DMS153 treated with DMSO at 0.1 percent for 48 hours (cell line): ENCODE measurements around the gene RNF222.
"Not testable (repeated sequence)": the region's sequence is repeated elsewhere in the genome, so short reads cannot be mapped to it uniquely, and the experiment has no call there.

Experiments used
- DNase-seq: peaks from one replicate; lab custom pipeline; 2025; ENCODE audit not compliant: unreplicated experiment; lab: John Stamatoyannopoulos, UW

Gene RNF222

DNA sequence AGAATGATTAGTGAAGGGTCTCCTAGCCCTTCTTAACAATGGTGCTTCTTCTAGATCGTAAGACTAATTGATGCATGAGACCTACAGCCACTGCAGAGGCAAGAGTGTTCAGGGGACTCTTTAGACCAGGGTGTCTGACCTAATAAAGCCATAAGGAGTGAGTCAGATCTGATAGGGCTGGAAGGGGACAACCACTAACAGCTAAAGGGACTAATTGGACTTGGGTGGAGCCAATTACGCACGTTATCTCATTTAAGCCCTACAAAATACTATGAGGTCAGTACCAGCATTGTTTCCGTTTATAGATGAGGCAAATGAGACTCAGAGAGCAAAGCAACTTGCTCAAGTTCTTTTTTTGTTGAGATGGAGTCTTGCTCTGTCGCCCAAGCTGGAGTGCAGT is 14.5 kb upstream of the RNF222 start:
- no peak for DNase-seq

DNA sequence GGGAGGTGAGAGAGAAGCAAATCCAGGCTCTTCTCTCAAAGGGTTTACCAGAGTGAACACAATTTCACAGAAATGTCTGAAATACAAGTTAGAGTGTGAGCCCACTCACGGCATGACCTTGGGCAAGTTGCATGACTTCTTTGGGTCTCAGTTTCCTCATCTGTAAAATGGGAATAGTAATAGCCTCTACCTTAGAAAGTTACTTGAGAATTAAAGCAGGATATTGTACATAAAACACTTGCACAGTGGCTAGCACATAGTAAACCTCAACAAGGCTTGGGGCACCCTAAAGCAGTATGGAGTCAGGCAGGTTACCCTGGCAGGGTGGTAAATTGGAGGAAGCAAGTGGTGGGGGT is 13.2 kb upstream of the RNF222 start:
- DNase-seq, result no peak

DNA sequence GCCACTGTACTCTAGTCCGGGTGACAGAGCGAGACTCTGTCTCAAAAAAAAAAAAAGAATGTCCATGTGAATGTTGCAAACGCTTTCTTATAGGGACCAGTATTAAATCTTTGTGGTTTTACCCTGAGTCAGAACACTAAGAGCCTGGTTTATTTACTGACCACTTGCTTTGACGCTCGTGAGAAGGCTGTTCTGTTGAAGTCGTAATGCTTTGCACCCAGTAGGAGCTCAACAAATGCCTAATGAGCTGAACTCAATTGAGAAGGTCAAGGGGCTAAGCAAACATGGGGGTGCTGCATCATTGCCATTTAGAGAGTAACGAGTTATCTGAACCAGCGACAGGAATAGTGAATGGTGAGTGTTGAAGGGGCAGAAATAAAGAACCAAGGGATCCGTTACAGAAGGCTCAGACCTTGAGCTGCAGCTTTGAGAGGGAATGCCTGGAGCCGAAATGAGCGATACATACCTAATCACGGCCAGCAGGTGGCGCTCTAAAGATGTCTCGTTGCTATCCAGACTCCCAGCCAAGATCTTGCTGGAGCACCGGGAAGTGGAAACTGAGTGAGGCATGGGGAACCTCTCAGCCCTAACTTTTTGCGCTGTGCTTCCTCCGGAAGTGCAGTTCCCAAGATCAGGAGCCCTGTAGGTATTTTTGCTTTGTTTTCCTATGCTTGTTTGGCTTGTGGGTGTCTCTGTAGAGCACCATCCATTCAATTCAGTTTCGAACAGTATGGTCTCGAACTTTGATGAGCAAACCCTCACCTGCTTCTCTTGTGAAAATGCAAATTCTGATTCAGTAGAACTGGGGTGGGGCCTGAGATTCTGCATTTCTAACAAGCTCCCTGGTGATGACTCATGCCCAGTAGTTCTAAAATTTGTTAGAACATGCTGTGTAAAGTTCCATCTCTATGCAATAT is 12.6 kb upstream of the RNF222 start:
- peak; percentile 21 for DNase-seq

DNA sequence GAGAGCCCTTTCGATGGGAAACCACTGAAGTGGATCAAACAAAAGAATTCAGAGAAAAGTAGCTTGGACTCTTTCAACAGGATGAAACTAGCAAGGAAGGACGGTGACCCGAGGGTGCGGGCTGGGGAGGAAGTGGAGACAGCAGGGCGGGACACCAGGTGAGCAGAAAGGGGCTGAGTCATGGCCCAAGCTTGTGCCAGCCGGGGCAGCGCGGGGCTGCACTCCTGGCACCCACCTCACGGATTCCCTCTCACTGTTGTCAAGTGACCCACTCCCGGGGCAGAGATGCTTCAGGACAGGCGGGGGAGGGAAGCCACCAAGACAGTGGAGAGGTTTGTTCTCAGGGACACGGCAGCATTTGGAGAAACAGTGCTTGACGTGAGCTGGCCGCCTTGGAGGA is 10.7 kb upstream of the RNF222 start:
- no peak for DNase-seq

DNA sequence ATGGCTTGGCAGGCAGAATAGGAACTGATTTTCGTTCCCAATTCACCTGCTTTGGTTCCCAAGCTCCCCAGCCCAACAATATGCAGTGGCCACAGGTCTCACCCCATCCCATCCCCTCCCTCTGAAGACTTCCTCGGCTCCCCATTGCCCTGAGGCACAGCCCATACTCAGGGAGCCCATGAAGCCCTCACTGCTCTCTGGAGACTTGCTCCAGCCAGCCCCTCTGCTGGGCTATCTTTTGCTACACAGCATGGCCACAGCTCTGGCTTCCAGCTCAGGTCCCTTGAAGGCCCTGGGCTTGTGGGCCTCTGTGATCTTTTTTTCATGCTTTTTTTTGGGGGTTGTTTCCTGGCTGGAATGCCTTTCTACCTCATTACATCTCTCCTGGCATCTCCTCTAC is 8.5 kb upstream of the RNF222 start:
- no peak for DNase-seq

DNA sequence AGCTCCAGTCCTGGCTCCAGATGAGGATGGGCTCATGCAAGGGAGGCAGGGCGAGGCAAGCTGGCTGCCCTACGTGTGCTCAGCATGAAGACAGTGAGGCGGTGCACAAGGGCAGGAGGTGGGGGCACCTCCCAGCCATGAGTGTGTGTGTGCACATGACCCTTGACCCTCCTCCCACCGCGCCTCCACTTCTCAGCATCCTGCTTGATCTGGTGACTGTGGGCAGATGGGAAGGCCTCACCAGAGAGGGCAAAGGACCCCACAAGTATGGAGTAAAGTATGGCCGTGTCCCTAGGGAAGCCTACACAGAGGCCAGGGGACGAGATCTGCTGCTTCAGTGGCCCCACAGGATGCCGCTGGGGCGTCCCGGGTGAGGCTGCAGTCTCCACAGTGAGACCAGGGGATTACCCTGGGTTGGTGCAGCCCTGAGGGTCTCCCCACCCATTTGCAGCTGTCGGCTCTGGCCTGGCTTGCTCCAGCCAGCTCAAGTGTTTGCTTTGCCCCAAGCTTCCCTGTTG is 7.9 kb upstream of the RNF222 start:
- DNase-seq, result no peak

DNA sequence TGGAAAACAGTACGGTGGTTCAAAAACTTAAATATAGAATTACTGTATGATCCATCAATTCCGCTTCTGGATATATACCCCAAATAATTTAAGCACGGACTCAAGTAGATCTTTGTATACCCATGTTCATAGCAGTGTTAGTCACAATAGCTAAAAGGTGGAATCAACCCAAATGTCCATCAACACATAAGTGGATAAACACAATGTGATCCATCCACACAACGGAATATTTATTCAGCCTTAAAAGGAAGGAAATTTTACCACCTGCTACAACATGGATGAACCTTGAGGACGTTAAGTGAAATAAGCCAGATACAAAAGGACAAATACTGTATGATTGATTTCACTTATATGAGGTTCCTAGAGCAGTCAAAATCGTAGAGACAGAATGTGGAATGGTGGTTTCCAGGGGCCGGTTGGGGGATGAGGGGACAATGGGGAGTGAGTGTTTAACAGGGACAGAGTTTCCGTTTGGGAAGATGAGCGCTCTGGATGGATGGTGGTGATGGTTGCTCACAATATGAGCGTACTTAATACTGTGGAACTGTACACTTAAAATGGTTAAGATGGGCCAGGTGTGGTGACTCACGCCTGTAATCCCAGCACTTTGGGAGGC is 5.4 kb upstream of the RNF222 start:
- no peak for DNase-seq

DNA sequence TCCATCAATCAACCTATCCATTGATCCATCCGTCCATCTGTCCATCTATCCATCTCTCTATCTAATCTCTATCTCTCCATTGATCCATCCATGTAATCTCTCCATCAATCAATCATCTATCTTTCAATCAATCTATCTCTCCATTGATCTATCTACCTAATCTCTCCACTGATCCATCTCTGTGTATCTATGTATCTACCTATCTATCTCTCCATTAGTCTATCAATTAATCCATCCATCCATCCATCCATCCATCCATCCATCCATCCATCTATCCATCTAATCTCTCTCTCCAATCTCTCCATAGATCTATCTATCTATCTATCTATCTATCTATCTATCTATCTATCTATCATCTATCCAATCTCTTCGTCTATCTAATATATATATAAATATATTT is 3.5 kb upstream of the RNF222 start:
- no peak for DNase-seq

DNA sequence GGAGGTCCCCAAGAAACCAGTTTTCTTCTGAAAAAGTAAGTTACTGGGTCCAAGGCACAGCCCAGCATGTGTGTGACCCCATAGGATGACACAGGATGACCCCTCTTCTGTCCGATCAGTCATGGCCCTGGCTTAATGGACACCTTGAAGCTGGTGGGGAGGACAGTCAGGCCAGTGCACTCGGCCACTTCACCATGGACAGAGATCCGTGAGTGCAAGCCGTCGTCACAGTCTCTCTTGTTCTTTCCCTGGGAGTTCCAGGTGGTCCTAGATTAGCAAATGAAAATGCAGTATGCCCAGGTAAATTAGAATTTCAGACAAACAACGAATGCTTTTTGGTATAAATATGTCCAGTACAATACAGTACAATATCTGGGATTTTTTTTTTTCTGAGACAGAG is 1.4 kb upstream of the RNF222 start:
- no peak for DNase-seq

DNA sequence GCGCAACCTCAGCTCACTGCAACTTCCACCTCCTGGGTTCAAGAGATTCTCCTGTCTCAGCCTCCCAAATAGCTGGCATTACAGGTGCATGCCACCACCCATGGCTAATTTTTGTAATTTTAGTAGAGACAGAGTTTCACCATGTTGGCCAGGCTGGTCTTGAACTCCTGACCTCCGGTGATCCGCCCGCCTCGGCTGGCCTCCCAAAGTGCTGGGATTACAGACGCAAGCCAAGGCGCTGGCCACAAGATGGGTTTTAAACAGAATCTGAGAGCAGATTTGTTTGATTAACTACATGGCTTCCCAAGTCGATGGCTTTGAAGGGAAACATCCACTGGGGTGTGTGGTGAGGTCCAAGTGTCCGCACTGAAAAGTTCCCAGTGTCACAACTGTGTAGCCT is 3.1 kb downstream of the RNF222 start:
- not testable (repeated sequence) for DNase-seq

DNA sequence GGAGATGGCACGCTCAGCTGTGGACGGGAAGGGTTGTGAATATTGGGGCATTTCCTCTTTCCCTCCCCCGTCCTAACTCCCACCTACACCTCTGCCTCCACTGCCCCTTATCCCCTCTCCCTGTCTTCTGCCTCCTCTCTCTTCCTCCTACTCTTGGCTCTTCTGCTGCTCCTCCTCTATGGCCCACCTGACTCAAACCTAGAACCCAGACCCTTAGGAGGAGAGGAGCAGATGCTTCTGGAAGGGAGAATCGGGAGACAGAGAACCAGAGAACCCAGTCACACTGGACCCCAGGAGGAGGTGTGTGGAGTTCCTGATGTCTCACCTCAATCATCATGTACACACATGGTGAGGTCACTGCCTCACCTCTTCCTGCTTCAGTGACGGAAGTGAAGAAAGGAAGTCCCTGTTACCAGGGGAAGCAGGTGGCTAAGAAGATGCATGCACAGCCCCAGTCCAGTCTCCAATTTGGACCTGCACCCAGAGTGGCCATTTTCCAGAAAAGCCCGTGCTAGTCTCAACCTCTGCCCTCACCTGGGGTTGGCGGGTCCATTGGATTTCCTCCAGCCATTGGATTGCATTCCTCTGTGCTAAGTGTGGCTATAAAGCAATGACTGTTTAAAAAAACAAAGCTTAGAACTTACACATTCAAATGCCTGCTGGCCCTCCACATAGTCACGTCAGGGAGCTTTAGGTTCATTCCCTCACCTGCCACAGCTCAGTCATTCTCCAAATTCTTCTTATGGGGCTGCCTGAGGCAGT is 4.0 kb downstream of the RNF222 start:
- no peak for DNase-seq

DNA sequence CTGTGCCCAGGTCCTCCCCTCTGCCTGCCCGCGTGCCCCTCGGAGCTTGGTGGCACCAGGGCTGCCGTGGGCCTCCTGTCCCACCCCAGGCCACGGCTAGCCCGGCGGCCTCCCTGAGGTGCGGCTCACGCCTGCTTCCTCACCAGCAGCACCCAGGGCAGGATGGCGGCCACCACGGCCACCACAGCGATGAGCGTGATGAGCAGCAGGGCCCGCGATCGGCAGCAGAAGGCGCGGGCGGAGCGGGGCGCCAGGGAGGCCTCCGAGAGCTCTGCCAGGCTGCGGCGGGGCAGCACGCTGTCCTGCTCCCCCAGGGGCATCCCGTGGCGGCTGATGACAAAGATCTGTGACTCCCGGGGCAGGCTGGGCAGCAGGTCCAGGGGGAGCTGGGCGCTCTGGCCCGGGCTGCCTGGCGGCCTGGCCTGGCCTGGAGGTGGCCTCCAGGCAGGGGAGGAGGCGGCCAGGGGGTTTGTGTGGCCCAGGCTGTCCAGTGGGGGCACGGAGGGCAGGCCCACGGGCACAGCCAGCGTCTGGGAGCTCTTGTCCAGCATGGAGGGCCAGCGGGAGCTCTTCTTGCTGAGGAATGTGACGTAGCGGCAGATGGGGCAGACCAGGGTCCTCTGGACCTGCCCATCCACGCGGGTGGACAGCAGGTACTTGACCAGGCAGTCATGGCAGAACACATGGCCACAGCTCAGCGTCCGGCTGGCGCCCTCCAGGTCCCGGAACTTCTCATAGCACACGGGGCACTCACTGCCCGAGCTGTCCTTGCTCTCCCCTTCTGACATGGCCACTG is 4.8 kb downstream of the RNF222 start:
- no peak for DNase-seq

DNA sequence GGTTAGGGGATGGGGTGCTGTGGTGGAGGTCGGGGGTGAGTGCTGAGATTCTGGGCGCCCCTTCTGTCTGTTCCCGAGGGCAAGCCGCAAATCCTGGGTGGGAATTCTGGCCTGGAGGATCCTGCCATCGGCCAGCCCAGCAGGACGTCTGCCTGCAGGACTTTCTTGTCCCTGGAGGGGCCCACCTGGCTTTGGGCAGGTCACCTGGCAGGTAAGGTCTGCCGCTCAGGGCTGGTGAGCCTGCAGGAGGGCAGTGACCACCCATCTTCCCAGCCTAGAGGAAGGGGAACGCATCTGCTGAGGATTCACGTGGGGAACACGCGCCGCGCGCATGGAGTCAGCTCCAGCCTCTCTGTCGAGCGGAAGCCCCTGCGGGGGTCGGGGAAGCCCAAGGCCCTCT is 5.4 kb downstream of the RNF222 start:
- no peak for DNase-seq

DNA sequence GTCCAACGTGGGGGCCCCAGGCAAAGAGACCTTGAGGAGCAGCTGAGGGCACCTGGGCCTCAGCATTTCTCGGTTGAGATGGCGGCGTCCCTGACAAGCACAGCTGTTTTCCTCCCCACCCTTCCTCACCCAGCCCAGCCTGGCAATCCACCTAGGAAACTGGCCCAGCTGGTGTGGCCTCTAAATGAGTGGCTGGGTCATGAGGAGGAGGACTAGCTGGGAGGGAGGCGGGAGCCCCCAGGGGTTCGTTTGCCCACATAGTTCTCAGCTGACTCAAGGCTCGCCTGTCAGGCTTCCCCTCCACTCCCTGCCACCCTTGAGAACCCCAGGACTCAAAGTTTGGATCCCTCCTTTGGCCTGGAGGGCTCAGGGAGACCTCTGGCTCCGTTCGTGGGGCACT is 5.9 kb downstream of the RNF222 start:
- no peak for DNase-seq

DNA sequence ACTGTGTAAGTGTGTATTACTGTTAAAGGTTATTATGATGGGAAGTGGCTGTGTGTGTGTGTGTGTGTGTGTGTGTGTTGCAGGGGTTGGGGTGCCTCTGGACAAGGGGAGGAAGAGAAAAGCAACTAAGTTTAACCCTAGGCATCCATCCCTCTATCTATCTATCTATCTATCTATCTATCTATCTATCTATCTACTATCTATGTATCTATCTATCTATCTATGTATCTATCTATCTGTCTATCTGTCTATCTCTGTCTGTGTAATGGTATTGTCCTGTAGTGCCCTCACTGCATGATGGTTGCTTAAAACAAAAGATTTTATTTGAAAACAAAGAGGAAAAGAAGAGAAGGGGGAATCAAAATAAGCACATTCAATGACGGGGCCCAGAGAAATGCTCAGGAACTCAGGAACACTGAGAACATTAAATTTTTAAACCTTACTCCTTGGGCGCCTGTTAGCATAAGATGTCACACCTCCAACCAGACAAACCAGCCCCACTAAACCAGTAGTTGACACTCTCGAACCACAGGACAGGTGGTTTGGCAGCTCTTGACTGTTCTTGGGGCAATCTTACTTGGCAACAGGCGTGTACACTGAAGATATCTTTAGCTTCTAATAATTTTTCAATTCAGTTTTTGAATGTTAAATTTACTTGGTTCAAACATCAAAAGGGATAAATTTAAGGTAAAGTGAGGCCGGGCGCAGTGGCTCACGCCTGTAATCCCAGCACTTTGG is 9.5 kb downstream of the RNF222 start:
- DNase-seq, result no peak

DNA sequence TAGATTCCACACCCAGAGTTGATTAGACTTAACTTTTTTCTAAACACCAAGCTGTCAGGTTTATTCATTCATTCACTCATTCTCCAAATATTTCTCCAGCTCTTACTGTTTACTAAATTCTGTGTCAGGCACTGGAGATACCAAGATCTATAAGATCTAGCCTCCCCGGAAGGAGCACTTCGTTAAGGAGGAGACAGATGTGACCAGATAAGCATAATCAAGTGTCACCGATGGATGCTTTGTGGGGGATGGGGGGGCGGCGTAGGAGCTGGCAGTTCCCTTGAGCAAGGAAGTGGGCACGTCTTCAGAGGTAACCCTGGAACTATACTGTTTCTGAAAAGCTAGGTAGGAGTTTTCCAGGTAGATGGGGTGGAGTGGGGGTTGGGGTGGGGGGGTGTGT is 10.8 kb downstream of the RNF222 start:
- DNase-seq, result no peak

DNA sequence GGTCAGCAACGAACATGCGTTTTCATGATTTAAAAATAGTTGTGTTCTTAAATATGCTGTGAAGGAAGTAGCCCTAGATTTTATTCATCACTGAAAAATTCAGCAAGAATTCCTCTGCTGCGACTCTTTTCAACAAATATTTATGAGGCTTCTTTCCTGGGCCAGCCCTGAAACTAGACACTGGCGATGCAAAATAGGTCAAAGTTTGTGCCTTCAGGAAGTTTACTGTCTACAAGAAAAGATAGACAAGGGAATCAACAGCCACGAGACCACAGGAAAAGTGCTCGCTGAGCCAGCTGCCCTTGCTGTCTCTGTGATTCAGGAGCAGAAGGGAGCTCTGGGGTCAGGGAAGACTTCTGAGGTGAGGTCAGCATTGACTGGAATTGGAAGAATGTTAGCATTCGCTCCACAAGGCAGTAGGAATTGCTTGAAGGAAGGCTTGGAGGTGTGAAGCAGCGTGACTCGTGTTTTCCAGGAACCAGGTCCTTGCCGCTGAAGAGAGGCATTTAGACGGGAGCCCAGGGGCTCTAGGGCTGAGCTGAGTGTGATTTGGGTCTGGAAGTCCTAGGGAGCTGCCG is 12.7 kb downstream of the RNF222 start:
- no peak for DNase-seq

DNA sequence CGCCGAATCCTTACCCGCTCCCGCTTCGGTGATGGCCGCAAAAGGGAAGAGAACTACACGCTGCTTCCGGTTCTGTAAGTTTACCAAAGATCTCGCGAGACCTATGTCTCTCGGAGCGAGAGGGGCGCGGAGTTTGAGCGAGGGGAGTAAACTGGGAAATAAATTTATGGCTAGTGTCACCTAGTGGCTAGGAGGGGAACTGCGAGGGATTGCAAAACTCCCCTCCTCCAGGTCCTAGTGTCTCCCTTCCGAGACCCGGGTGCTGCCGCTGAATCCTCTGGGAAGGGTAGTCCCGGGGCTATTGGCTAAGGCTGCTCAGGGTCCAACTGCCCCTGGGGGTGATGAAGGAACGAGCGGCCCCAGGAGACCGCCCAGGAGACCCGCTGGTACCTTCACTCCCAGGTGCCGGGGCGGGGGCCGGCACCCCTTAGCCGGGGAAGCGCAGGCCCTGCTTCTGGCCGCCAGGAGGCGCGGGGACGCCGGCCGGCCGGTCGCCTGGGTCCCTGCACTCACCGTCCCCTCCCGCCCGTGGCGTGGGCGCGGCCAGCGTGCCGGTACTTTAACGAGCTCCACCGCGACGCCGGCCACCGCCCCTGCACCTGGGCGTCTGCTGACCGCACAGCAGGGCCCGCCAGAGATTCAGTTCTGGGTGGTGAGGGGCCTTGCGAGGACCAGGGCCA is 14.3 kb downstream of the RNF222 start, which contains the start of gene RPL26:
TSS of gene RPL26 (minus strand) at position 51 of the 680 bp plus-strand sequence. CDS start 883 bp downstream, outside the sequence.
- DNase-seq, result peak; percentile 72

DNA sequence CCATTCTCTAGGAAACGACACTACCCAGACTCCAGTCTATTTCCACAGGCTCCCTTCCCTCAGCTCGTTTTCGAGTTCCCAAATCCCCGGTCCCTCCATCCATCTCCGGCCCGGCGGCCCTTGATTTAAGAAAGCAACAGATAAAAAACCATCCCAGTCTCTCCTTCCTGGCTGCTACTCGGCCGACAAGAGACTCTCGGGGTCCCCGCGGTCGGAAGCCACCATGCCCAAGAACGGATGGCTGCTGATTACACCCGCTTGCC is 14.8 kb downstream of the RNF222 start:
- no peak for DNase-seq
